Vagina (tissue), 2 donors: ENCODE measurements around the gene NCKAP1.

Experiments
- CTCF ChIP-seq, 3 experiments: fragments of 450-650 bp in 2 of 3; fragments of 200-600 bp in 1 of 3; sonication (generic) in 1 of 3; IDR thresholded peaks; one replicate each; pipeline ENCODE4 v1.5.1; 2017 to 2019; ENCODE audit warnings: antibody characterized with exemption in 3 of 3, mild to moderate bottlenecking in 2 of 3, moderate library complexity in 2 of 3
- POLR2A ChIP-seq, 2 donors: fragments of 450-650 bp; IDR thresholded peaks; one replicate each; pipeline ENCODE4 v1.6.1; 2017; ENCODE audit warnings: antibody characterized with exemption in 2 of 2, mild to moderate bottlenecking in 2 of 2, moderate library complexity in 2 of 2
- POLR2AphosphoS5 ChIP-seq, 2 donors: sonication (generic); formaldehyde crosslinking; IDR thresholded peaks; one replicate each; pipeline ENCODE4 v1.9.0; 2017; ENCODE audit warnings: antibody characterized with exemption in 2 of 2, mild to moderate bottlenecking in 2 of 2, low read depth in 1 of 2; ENCODE audit not compliant: insufficient read depth in 1 of 2

DNA sequence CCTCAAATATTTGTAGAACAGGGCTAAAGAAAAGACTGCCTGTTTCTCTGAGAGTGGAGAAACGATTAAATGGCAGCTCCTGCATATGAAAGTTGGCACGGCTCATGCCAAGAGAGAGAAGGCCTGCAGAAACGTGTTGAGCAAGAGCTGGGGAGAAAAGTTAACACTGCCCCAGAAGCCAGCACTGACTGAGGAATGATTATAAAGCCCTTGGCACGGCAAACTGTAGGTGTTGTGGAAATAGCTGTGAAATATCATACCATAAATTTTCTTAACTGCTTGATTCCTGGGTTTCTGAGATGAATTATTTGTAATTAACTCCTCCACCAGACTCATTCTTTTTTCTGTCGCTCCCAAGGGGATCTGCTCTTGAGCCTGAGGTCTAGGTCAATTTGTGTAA is 176.2 kb downstream of the NCKAP1 start:
- TF ChIP-seq CTCF (IDR thresholded peaks at IDR 0.05) (no peak), POLR2A (IDR thresholded peaks at IDR 0.05) (no peak), POLR2AphosphoS5 (IDR thresholded peaks at IDR 0.05; ENCODE audit: insufficient read depth in 1 of 2, low read depth in 1 of 2) (no peak)
